Measurements from ENCODE around the gene INAFM2. TPM values are rescaled to one million over a fixed set of nuclear protein-coding genes. Genes with fewer than 3 reads are reported as not detected.

INAFM2 gene
- total RNA-seq (ENCODE audit: low replicate concordance), result 12.3 and 23.6 TPM in 2 replicates
- long read RNA-seq, partial matches to known transcripts, result 0 of 2 reads
- long read RNA-seq, other reads (novel, unspliced or antisense), result 0 of 2 reads

GRCh38 chr15:40323239-40323952 lies at the start of gene INAFM2:
Gene INAFM2, plus strand, starts transcription at chr15:40323692. Its CDS starts 364 bp downstream, at chr15:40324056.
- Mint-ChIP-seq H3K9me3 (no peaks in the 10 kb centered on the region), H3K27me3 (peaks cover 23% of the 10 kb centered on the region), H3K4me3 (peak within 1 kb of the TSS; percentile 89), H3K4me1 (ENCODE audit: unreplicated experiment) (peaks cover 38% of the 10 kb centered on the region), H3K36me3 (peaks cover 3% of the 10 kb centered on the region), H3K27ac (no peak within 1 kb of the TSS)
- DNase-seq (ENCODE audit: extremely low spot score, unreplicated experiment), result peak; percentile 94
- TF ChIP-seq CTCF (conservative IDR thresholded peaks at IDR 0.05), result peak; percentile 81

- peak overlapping the region; percentile 62 for H3K27ac Mint-ChIP-seq
- H3K27me3 Mint-ChIP-seq, result peaks cover 19% of the 10 kb centered on the region
- no peak overlapping the region for H3K4me3 Mint-ChIP-seq
- H3K36me3 Mint-ChIP-seq, result peaks cover 5% of the 10 kb centered on the region
- peak; percentile 100 for TF ChIP-seq CTCF (conservative IDR thresholded peaks at IDR 0.05)
- peaks cover 13% of the 10 kb centered on the region for H3K4me1 Mint-ChIP-seq (ENCODE audit: unreplicated experiment)
- no peaks in the 10 kb centered on the region for H3K9me3 Mint-ChIP-seq
- peak; percentile 87 for DNase-seq (ENCODE audit: extremely low spot score, unreplicated experiment)
These were observed 48.9 kb upstream of the INAFM2 start for GRCh38 chr15:40274350-40275274.

- Mint-ChIP-seq H3K36me3 (peaks cover 5% of the 10 kb centered on the region), H3K27me3 (peaks cover 27% of the 10 kb centered on the region), H3K9me3 (no peaks in the 10 kb centered on the region), H3K4me1 (ENCODE audit: unreplicated experiment) (peaks cover 19% of the 10 kb centered on the region), H3K27ac (no peak overlapping the region), H3K4me3 (no peak overlapping the region)
- no peak for TF ChIP-seq CTCF (conservative IDR thresholded peaks at IDR 0.05)
- no peak for DNase-seq (ENCODE audit: extremely low spot score, unreplicated experiment)
These were observed 48.0 kb upstream of the INAFM2 start for GRCh38 chr15:40275523-40275922.

GRCh38 chr15:40275954-40276353 lies 47.5 kb upstream of the INAFM2 start:
- no peak for TF ChIP-seq CTCF (conservative IDR thresholded peaks at IDR 0.05)
- no peak for DNase-seq (ENCODE audit: extremely low spot score, unreplicated experiment)
- peaks cover 31% of the 10 kb centered on the region for H3K27me3 Mint-ChIP-seq
- H3K9me3 Mint-ChIP-seq, result no peaks in the 10 kb centered on the region
- H3K4me1 Mint-ChIP-seq (ENCODE audit: unreplicated experiment), result peaks cover 20% of the 10 kb centered on the region
- H3K27ac Mint-ChIP-seq, result no peak overlapping the region
- H3K4me3 Mint-ChIP-seq, result no peak overlapping the region
- H3K36me3 Mint-ChIP-seq, result peaks cover 5% of the 10 kb centered on the region

GRCh38 chr15:40276927-40277326 lies 46.6 kb upstream of the INAFM2 start:
- Mint-ChIP-seq H3K9me3 (no peaks in the 10 kb centered on the region), H3K4me1 (ENCODE audit: unreplicated experiment) (peaks cover 20% of the 10 kb centered on the region), H3K36me3 (peaks cover 5% of the 10 kb centered on the region), H3K27me3 (peaks cover 35% of the 10 kb centered on the region), H3K27ac (no peak overlapping the region), H3K4me3 (no peak overlapping the region)
- no peak for DNase-seq (ENCODE audit: extremely low spot score, unreplicated experiment)
- no peak for TF ChIP-seq CTCF (conservative IDR thresholded peaks at IDR 0.05)

Data from type B pancreatic cell (in vitro differentiated cells).